HEK293 (cell line): ENCODE data around the gene PLCH2.

ENCODE experiments used
- CTCF ChIA-PET: fragments of 350-600 bp; formaldehyde crosslinking; extraction: SDS; loops from one replicate; lab custom pipeline; 2021; ENCODE audit warnings: antibody characterized with exemption; lab: Yijun Ruan, JAX
- POLR2A ChIA-PET: fragments of 300-600 bp; formaldehyde crosslinking; extraction: SDS; loops from one replicate; lab custom pipeline; 2020; ENCODE audit warnings: antibody characterized with exemption, inconsistent platforms; lab: Yijun Ruan, JAX
- H3K27ac ChIP-seq: fragments of 200-500 bp; sonication (Bioruptor generic); 2 replicates; pipeline ENCODE4 v1.5.1; 2014; ENCODE audit warnings: low read depth, low read length, control low read depth, inconsistent platforms; ENCODE audit errors: extremely low read depth
- H3K36me3 ChIP-seq, 2 experiments: fragments of 200-500 bp in 1 of 2; sonication (Bioruptor generic) in 1 of 2; 1 replicate in 1 of 2; 2 replicates in 1 of 2; pipeline ENCODE4 v1.5.1; 2014 to 2017; ENCODE audit warnings: inconsistent platforms in 2 of 2, low read length in 2 of 2; ENCODE audit not compliant: control insufficient read depth in 2 of 2, insufficient read depth in 1 of 2
- H3K4me1 ChIP-seq: fragments of 200-500 bp; sonication (Bioruptor generic); 2 replicates; pipeline ENCODE4 v1.5.1; 2014; ENCODE audit warnings: mild to moderate bottlenecking, low read length, inconsistent platforms; ENCODE audit not compliant: control insufficient read depth, insufficient read depth
- H3K4me3 ChIP-seq: 2 replicates; pipeline ENCODE4 v1.5.1; 2011; ENCODE audit warnings: low read depth, mild to moderate bottlenecking, control low read depth, low read length, moderate library complexity
- H3K9me3 ChIP-seq: fragments of 200-500 bp; sonication (Bioruptor generic); 2 replicates; pipeline ENCODE4 v1.5.1; 2014; ENCODE audit warnings: low read depth, low read length, inconsistent platforms; ENCODE audit not compliant: control insufficient read depth, insufficient read depth
- ELK4 ChIP-seq: IDR thresholded peaks from 2 replicates; pipeline ENCODE4 v1.6.1; 2011; ENCODE audit warnings: mild to moderate bottlenecking, low read depth, low read length, borderline replicate concordance
- GLI2 ChIP-seq: fragments of 450-650 bp; formaldehyde crosslinking; IDR thresholded peaks from 2 replicates; pipeline ENCODE4; 2017; ENCODE audit warnings: missing biosample characterization, missing genetic modification characterization, low read depth, borderline replicate concordance
- GLIS1 ChIP-seq: fragments of 450-650 bp; formaldehyde crosslinking; IDR thresholded peaks from 2 replicates; pipeline ENCODE4 v1.5.1; 2016; ENCODE audit warnings: missing biosample characterization, missing genetic modification characterization
- GLIS2 ChIP-seq: fragments of 450-650 bp; formaldehyde crosslinking; IDR thresholded peaks from 2 replicates; pipeline ENCODE4 v1.5.1; 2016; ENCODE audit warnings: missing biosample characterization, missing genetic modification characterization
- HOXD13 ChIP-seq: sonication (generic); formaldehyde crosslinking; IDR thresholded peaks from 2 replicates; pipeline ENCODE4 v1.8.0; 2022; ENCODE audit warnings: missing genetic modification reagents, borderline replicate concordance
- KLF16 ChIP-seq: fragments of 450-650 bp; formaldehyde crosslinking; IDR thresholded peaks from 2 replicates; pipeline ENCODE4 v1.5.1; 2017; ENCODE audit warnings: missing biosample characterization, missing genetic modification characterization
- SCRT2 ChIP-seq: fragments of 450-650 bp; formaldehyde crosslinking; IDR thresholded peaks from 2 replicates; pipeline ENCODE4 v1.5.1; 2016; ENCODE audit warnings: missing biosample characterization, missing genetic modification characterization
- TCF7L2 ChIP-seq: IDR thresholded peaks from 2 replicates; pipeline ENCODE4 v1.6.1; 2011; ENCODE audit warnings: low read depth, mild to moderate bottlenecking, inconsistent platforms, low read length, moderate library complexity, borderline replicate concordance
- TRIM28 ChIP-seq: IDR thresholded peaks from 2 replicates; pipeline ENCODE4 v1.6.1; 2011; ENCODE audit warnings: low read length, control low read depth, borderline replicate concordance
- WT1 ChIP-seq: fragments of 450-650 bp; formaldehyde crosslinking; IDR thresholded peaks from 2 replicates; pipeline ENCODE4 v1.5.1; 2016; ENCODE audit warnings: missing biosample characterization, missing genetic modification characterization
- YY1 ChIP-seq: fragments of 450-650 bp; formaldehyde crosslinking; IDR thresholded peaks from 2 replicates; pipeline ENCODE4 v1.5.1; 2018; ENCODE audit warnings: missing biosample characterization, missing genetic modification characterization
- ZBTB17 ChIP-seq: fragments of 450-650 bp; formaldehyde crosslinking; IDR thresholded peaks from 2 replicates; pipeline ENCODE4 v1.5.1; 2016; ENCODE audit warnings: missing biosample characterization, missing genetic modification characterization
- ZBTB48 ChIP-seq: fragments of 450-650 bp; formaldehyde crosslinking; IDR thresholded peaks from 2 replicates; pipeline ENCODE4 v1.5.1; 2016; ENCODE audit warnings: missing biosample characterization, missing genetic modification characterization
- ZFP41 ChIP-seq: fragments of 450-650 bp; formaldehyde crosslinking; IDR thresholded peaks from 2 replicates; pipeline ENCODE4 v1.5.1; 2016; ENCODE audit warnings: missing biosample characterization, missing genetic modification characterization, borderline replicate concordance
- ZNF112 ChIP-seq: fragments of 450-650 bp; formaldehyde crosslinking; IDR thresholded peaks from 2 replicates; pipeline ENCODE4 v1.5.0; 2017; ENCODE audit warnings: missing biosample characterization, missing genetic modification characterization
- ZNF121 ChIP-seq: fragments of 450-650 bp; formaldehyde crosslinking; IDR thresholded peaks from 2 replicates; pipeline ENCODE4 v1.5.1; 2016; ENCODE audit warnings: missing biosample characterization, missing genetic modification characterization
- ZNF140 ChIP-seq: fragments of 450-650 bp; formaldehyde crosslinking; IDR thresholded peaks from 2 replicates; pipeline ENCODE4 v1.5.1; 2016; ENCODE audit warnings: missing biosample characterization, missing genetic modification characterization
- ZNF174 ChIP-seq: fragments of 450-650 bp; formaldehyde crosslinking; IDR thresholded peaks from 2 replicates; pipeline ENCODE4 v1.5.0; 2017; ENCODE audit warnings: missing biosample characterization, mild to moderate bottlenecking, missing genetic modification characterization
- ZNF184 ChIP-seq: fragments of 450-650 bp; IDR thresholded peaks from 2 replicates; pipeline ENCODE4 v1.5.1; 2018; ENCODE audit warnings: missing biosample characterization, mild to moderate bottlenecking, missing genetic modification characterization
- ZNF221 ChIP-seq: fragments of 450-650 bp; formaldehyde crosslinking; IDR thresholded peaks from 2 replicates; pipeline ENCODE4 v1.5.1; 2017; ENCODE audit warnings: missing biosample characterization, missing genetic modification characterization, borderline replicate concordance
- ZNF223 ChIP-seq: fragments of 450-650 bp; formaldehyde crosslinking; IDR thresholded peaks from 2 replicates; pipeline ENCODE4 v1.5.1; 2016; ENCODE audit warnings: missing biosample characterization, missing genetic modification characterization
- ZNF239 ChIP-seq: fragments of 450-650 bp; formaldehyde crosslinking; IDR thresholded peaks from 2 replicates; pipeline ENCODE4 v1.5.1; 2016; ENCODE audit warnings: missing biosample characterization, missing genetic modification characterization
- ZNF24 ChIP-seq: fragments of 450-650 bp; formaldehyde crosslinking; IDR thresholded peaks from 2 replicates; pipeline ENCODE4 v1.5.1; 2016; ENCODE audit warnings: missing biosample characterization, missing genetic modification characterization
- ZNF266 ChIP-seq: fragments of 450-650 bp; formaldehyde crosslinking; IDR thresholded peaks from 2 replicates; pipeline ENCODE4 v1.5.1; 2016; ENCODE audit warnings: missing biosample characterization, missing genetic modification characterization, low read depth
- ZNF292 ChIP-seq: fragments of 450-650 bp; formaldehyde crosslinking; IDR thresholded peaks from 2 replicates; pipeline ENCODE4 v1.5.1; 2016; ENCODE audit warnings: low read depth, missing biosample characterization, missing genetic modification characterization, borderline replicate concordance
- ZNF366 ChIP-seq: fragments of 450-650 bp; formaldehyde crosslinking; conservative IDR thresholded peaks from 2 replicates; pipeline ENCODE4 v1.5.1; 2016; ENCODE audit warnings: missing biosample characterization, missing genetic modification characterization
- ZNF398 ChIP-seq: fragments of 450-650 bp; formaldehyde crosslinking; IDR thresholded peaks from 2 replicates; pipeline ENCODE4 v1.5.1; 2017; ENCODE audit warnings: missing biosample characterization, missing genetic modification characterization
- ZNF416 ChIP-seq: fragments of 450-650 bp; formaldehyde crosslinking; IDR thresholded peaks from 2 replicates; pipeline ENCODE4 v1.5.1; 2016; ENCODE audit warnings: missing biosample characterization, missing genetic modification characterization
- ZNF488 ChIP-seq: fragments of 450-650 bp; formaldehyde crosslinking; IDR thresholded peaks from 2 replicates; pipeline ENCODE4 v1.5.1; 2016; ENCODE audit warnings: missing biosample characterization, missing genetic modification characterization
- ZNF623 ChIP-seq: fragments of 450-650 bp; formaldehyde crosslinking; IDR thresholded peaks from 2 replicates; pipeline ENCODE4 v1.5.1; 2016; ENCODE audit warnings: missing biosample characterization, missing genetic modification characterization
- ZNF658 ChIP-seq: fragments of 450-650 bp; formaldehyde crosslinking; IDR thresholded peaks from 2 replicates; pipeline ENCODE4; 2016; ENCODE audit warnings: missing biosample characterization, missing genetic modification characterization
- ZNF768 ChIP-seq: fragments of 450-650 bp; formaldehyde crosslinking; IDR thresholded peaks from 2 replicates; pipeline ENCODE4 v1.5.1; 2018; ENCODE audit warnings: missing biosample characterization, mild to moderate bottlenecking, missing genetic modification characterization
- ZNF777 ChIP-seq: fragments of 450-650 bp; formaldehyde crosslinking; IDR thresholded peaks from 2 replicates; pipeline ENCODE4 v1.5.1; 2017; ENCODE audit warnings: missing biosample characterization, missing genetic modification characterization, borderline replicate concordance

PLCH2 gene

GRCh38 chr1:2435746-2436355, 40.2 kb upstream of the PLCH2 start:
- POLR2A ChIA-PET = no interaction called here
- H3K27ac ChIP-seq = no peak overlapping the region

GRCh38 chr1:2436876-2437275, 39.2 kb upstream of the PLCH2 start:
- POLR2A ChIA-PET = no interaction called here
- CTCF ChIA-PET = no interaction called here
- H3K4me1 ChIP-seq = no peaks in the 10 kb centered on the region
- H3K27ac ChIP-seq = no peak overlapping the region
- TF ChIP-seq ZNF121 (tag by site-specific recombination) (no peak), GLIS2 (tag by site-specific recombination) (peak; percentile 39), GLIS1 (tag by site-specific recombination) (peak; percentile 20; the same call in 1 of the 2 replicates)
- TF ChIP-seq, all 188 proteins: peak for 2
- Histone ChIP-seq H3K36me3 (no peaks in the 10 kb centered on the region), H3K4me3 (no peak overlapping the region), H3K9me3 (no peaks in the 10 kb centered on the region)

More at GRCh38 chr1:2435746-2436355, 40.2 kb upstream of the PLCH2 start:
- Histone ChIP-seq H3K36me3 (no peaks in the 10 kb centered on the region), H3K4me1 (no peaks in the 10 kb centered on the region), H3K9me3 (no peaks in the 10 kb centered on the region), H3K4me3 (no peak overlapping the region)
- CTCF ChIA-PET = no interaction called here
- TF ChIP-seq ZNF174 (tag by site-specific recombination) (no peak), ZNF416 (tag by site-specific recombination) (no peak), ZNF223 (no peak), ZNF366 (tag by site-specific recombination) (peak; percentile 82), ZNF239 (tag by site-specific recombination) (no peak), ZNF221 (tag by site-specific recombination) (no peak), ZNF658 (tag by site-specific recombination) (no peak), ZNF112 (tag by site-specific recombination) (no peak), WT1 (tag by site-specific recombination) (peak; percentile 65), ZNF777 (tag by site-specific recombination) (no peak), ZNF398 (peak; percentile 49; the same call in 1 of the 2 replicates), ZNF184 (no peak), ZNF623 (tag by site-specific recombination) (no peak), SCRT2 (tag by site-specific recombination) (no peak), ZNF488 (no peak), ZBTB48 (no peak), ZNF24 (tag by site-specific recombination) (no peak)

GRCh38 chr1:2437617-2438016, 38.5 kb upstream of the PLCH2 start:
- H3K4me1 ChIP-seq = no peaks in the 10 kb centered on the region
- H3K4me3 ChIP-seq = no peak overlapping the region
- CTCF ChIA-PET = no interaction called here
- H3K36me3 ChIP-seq = no peaks in the 10 kb centered on the region
- no peaks in the 10 kb centered on the region for H3K9me3 ChIP-seq
- no peak overlapping the region for H3K27ac ChIP-seq
- POLR2A ChIA-PET = no interaction called here
- TF ChIP-seq ZFP41 (tag by site-specific recombination) = no peak
- TF ChIP-seq ZBTB17 (tag by site-specific recombination) = no peak
- TF ChIP-seq ELK4 = no peak
- no peak for TF ChIP-seq ZNF768
- TF ChIP-seq YY1 (tag by site-specific recombination) = no peak
- TF ChIP-seq HOXD13 (CRISPR knock-in tag) = no peak
- no peak for TF ChIP-seq TRIM28
- TF ChIP-seq GLI2 (tag by site-specific recombination) = no peak
- no peak for TF ChIP-seq ZNF292 (tag by site-specific recombination)
- no peak for TF ChIP-seq ZNF266 (tag by site-specific recombination)
- TF ChIP-seq ZNF140 (tag by site-specific recombination) = no peak
- no peak for TF ChIP-seq KLF16
- no peak for TF ChIP-seq TCF7L2
